Naive B cell (primary cell): ENCODE measurements around the gene TMEM245. TPM values are rescaled to one million over a fixed set of nuclear protein-coding genes. Genes with fewer than 3 reads are reported as not detected.

ENCODE experiments used
- ATAC-seq, 2 donors: fragments of 150-1000 bp; cut with Tn5 transposase; 2 replicates each; pipeline ENCODE4 v1.10.0; 2021; ENCODE audit warnings: low read depth in 2 of 2, mild to moderate bottlenecking in 2 of 2, moderate library complexity in 2 of 2
- DNase-seq: peaks from one replicate; pipeline ENCODE4 v3.0.0; 2022
- H3K27ac Mint-ChIP-seq, 6 donors: one replicate each; pipeline ENCODE4 v1.8.0; 2020 to 2022; ENCODE audit warnings: mild to moderate bottlenecking in 6 of 6, mixed read lengths in 6 of 6, moderate library complexity in 5 of 6, inconsistent platforms in 2 of 6
- H3K27me3 Mint-ChIP-seq, 3 donors: one replicate each; pipeline ENCODE4 v1.8.0; 2021 to 2022; ENCODE audit warnings: mixed read lengths in 3 of 3, mild to moderate bottlenecking in 1 of 3
- H3K36me3 Mint-ChIP-seq, 2 donors: one replicate each; pipeline ENCODE4 v1.8.0; 2020 to 2022; ENCODE audit warnings: mixed read lengths in 2 of 2, inconsistent platforms in 1 of 2, mild to moderate bottlenecking in 1 of 2
- H3K4me1 Mint-ChIP-seq, 3 donors: one replicate each; pipeline ENCODE4 v1.8.0; 2020 to 2022; ENCODE audit warnings: mixed read lengths in 3 of 3, inconsistent platforms in 1 of 3, mild to moderate bottlenecking in 1 of 3, moderate library complexity in 1 of 3
- H3K4me3 Mint-ChIP-seq, 8 donors: one replicate each; pipeline ENCODE4 v1.8.0; 2020 to 2022; ENCODE audit warnings: mild to moderate bottlenecking in 8 of 8, mixed read lengths in 8 of 8, moderate library complexity in 8 of 8, inconsistent platforms in 2 of 8
- H3K9me3 Mint-ChIP-seq, 7 donors: one replicate each; pipeline ENCODE4 v1.8.0; 2020 to 2022; ENCODE audit warnings: mixed read lengths in 7 of 7, mild to moderate bottlenecking in 5 of 7, inconsistent platforms in 2 of 7, moderate library complexity in 1 of 7
- polyA plus RNA-seq, 6 donors: library from polyadenylated mRNA; unstranded; fragments of 300-500 nt; fragmentation: Illumina TruSeq; gene quantifications; one replicate each; pipeline ENCODE4 v1.2.3, GENCODE V29; 2021; ENCODE audit warnings: low read depth in 6 of 6

The TMEM245 gene
- polyA plus RNA-seq, 6 donors from 2014 or later: 11.6 to 34.3 (median 15.9) TPM

- DNase-seq (no peak), ATAC-seq (no peak)
- no peaks in the 10 kb centered on the region for H3K27me3 Mint-ChIP-seq
- peak overlapping the region in 3 of 6 donors; percentile 34 to 67 (median 65) for H3K27ac Mint-ChIP-seq
- no peak overlapping the region for H3K4me3 Mint-ChIP-seq
- peaks cover 0 to 5% of the 10 kb centered on the region in 2 donors for H3K36me3 Mint-ChIP-seq
- peaks cover 42 to 59% (median 55%) of the 10 kb centered on the region in 3 donors for H3K4me1 Mint-ChIP-seq
- no peaks in the 10 kb centered on the region for H3K9me3 Mint-ChIP-seq
These were observed 9.8 kb downstream of the TMEM245 start for GRCh38 chr9:109109967-109110328.

- Mint-ChIP-seq H3K27ac (peak overlapping the region in 2 of 6 donors; percentile 42 to 53), H3K4me1 (peaks cover 39 to 50% (median 49%) of the 10 kb centered on the region in 3 donors), H3K4me3 (peak overlapping the region in 2 of 8 donors; percentile 13 to 25), H3K27me3 (no peaks in the 10 kb centered on the region), H3K9me3 (peaks cover 0 to 5% (median 0%) of the 10 kb centered on the region in 7 donors), H3K36me3 (peaks cover 11 to 13% of the 10 kb centered on the region in 2 donors)
- ATAC-seq (peak; percentile 67 to 76), DNase-seq (peak; percentile 8)
These were observed 11.4 kb downstream of the TMEM245 start for GRCh38 chr9:109108318-109108717.

GRCh38 chr9:109107402-109108240 lies 12.1 kb downstream of the TMEM245 start:
- no peak for DNase-seq
- no peak for ATAC-seq
- Mint-ChIP-seq H3K4me3 (peak overlapping the region in 2 of 8 donors; percentile 25 to 28), H3K36me3 (peaks cover 18 to 20% of the 10 kb centered on the region in 2 donors), H3K4me1 (peaks cover 44 to 55% (median 54%) of the 10 kb centered on the region in 3 donors), H3K27me3 (no peaks in the 10 kb centered on the region), H3K27ac (peak overlapping the region in 4 of 6 donors; percentile 38 to 66 (median 50)), H3K9me3 (peaks cover 0 to 6% (median 0%) of the 10 kb centered on the region in 7 donors)

- ATAC-seq: peak in 1 of 2 donors; percentile 27
- Mint-ChIP-seq H3K27ac (peak overlapping the region in 3 of 6 donors; percentile 12 to 85 (median 30)), H3K27me3 (no peaks in the 10 kb centered on the region), H3K4me3 (peak overlapping the region in 2 of 8 donors; percentile 39 to 63), H3K9me3 (peaks cover 0 to 6% (median 0%) of the 10 kb centered on the region in 7 donors), H3K36me3 (peaks cover 21 to 26% of the 10 kb centered on the region in 2 donors), H3K4me1 (peaks cover 20 to 58% (median 40%) of the 10 kb centered on the region in 3 donors)
- DNase-seq: no peak
These were observed 17.9 kb downstream of the TMEM245 start for GRCh38 chr9:109101810-109102209.

- H3K36me3 Mint-ChIP-seq: peaks cover 21 to 28% of the 10 kb centered on the region in 2 donors
- peaks cover 20 to 61% (median 41%) of the 10 kb centered on the region in 3 donors for H3K4me1 Mint-ChIP-seq
- ATAC-seq (no peak), DNase-seq (no peak)
- no peaks in the 10 kb centered on the region for H3K27me3 Mint-ChIP-seq
- H3K9me3 Mint-ChIP-seq: peaks cover 0 to 6% (median 0%) of the 10 kb centered on the region in 7 donors
- H3K27ac Mint-ChIP-seq: peak overlapping the region in 4 of 6 donors; percentile 0 to 66 (median 58)
- peak overlapping the region in 2 of 8 donors; percentile 12 to 57 for H3K4me3 Mint-ChIP-seq
These were observed 18.5 kb downstream of the TMEM245 start for GRCh38 chr9:109101202-109101595.

GRCh38 chr9:109100543-109101201 lies 19.1 kb downstream of the TMEM245 start:
- Mint-ChIP-seq H3K9me3 (peaks cover 0 to 6% (median 0%) of the 10 kb centered on the region in 7 donors), H3K36me3 (peaks cover 21 to 33% of the 10 kb centered on the region in 2 donors), H3K4me3 (peak overlapping the region in 2 of 8 donors; percentile 12 to 57), H3K4me1 (peaks cover 20 to 62% (median 44%) of the 10 kb centered on the region in 3 donors), H3K27ac (peak overlapping the region in 2 of 6 donors; percentile 63 to 66), H3K27me3 (no peaks in the 10 kb centered on the region)
- ATAC-seq (no peak), DNase-seq (no peak)

- H3K4me3 Mint-ChIP-seq: no peak overlapping the region
- H3K9me3 Mint-ChIP-seq: peaks cover 0 to 4% (median 0%) of the 10 kb centered on the region in 7 donors
- no peaks in the 10 kb centered on the region for H3K27me3 Mint-ChIP-seq
- DNase-seq: no peak
- H3K4me1 Mint-ChIP-seq: peaks cover 20 to 65% (median 47%) of the 10 kb centered on the region in 3 donors
- peaks cover 15 to 42% of the 10 kb centered on the region in 2 donors for H3K36me3 Mint-ChIP-seq
- ATAC-seq: no peak
- H3K27ac Mint-ChIP-seq: peak overlapping the region in 2 of 6 donors; percentile 10 to 93
These were observed 20.8 kb downstream of the TMEM245 start for GRCh38 chr9:109098960-109099308.

GRCh38 chr9:109098171-109098959 lies 21.4 kb downstream of the TMEM245 start:
- Mint-ChIP-seq H3K9me3 (peaks cover 0 to 2% (median 0%) of the 10 kb centered on the region in 7 donors), H3K27me3 (no peaks in the 10 kb centered on the region), H3K4me1 (peaks cover 17 to 61% (median 44%) of the 10 kb centered on the region in 3 donors), H3K4me3 (no peak overlapping the region), H3K27ac (peak overlapping the region in 3 of 6 donors; percentile 10 to 93 (median 65)), H3K36me3 (peaks cover 17 to 41% of the 10 kb centered on the region in 2 donors)
- no peak for ATAC-seq
- no peak for DNase-seq

GRCh38 chr9:109097146-109097545 lies 22.6 kb downstream of the TMEM245 start:
- DNase-seq (no peak), ATAC-seq (no peak)
- H3K4me3 Mint-ChIP-seq: no peak overlapping the region
- H3K9me3 Mint-ChIP-seq: no peaks in the 10 kb centered on the region
- H3K27ac Mint-ChIP-seq: no peak overlapping the region
- peaks cover 8 to 52% (median 40%) of the 10 kb centered on the region in 3 donors for H3K4me1 Mint-ChIP-seq
- H3K36me3 Mint-ChIP-seq: peaks cover 18 to 43% of the 10 kb centered on the region in 2 donors
- H3K27me3 Mint-ChIP-seq: no peaks in the 10 kb centered on the region

GRCh38 chr9:109095321-109095720 lies 24.4 kb downstream of the TMEM245 start:
- ATAC-seq: no peak
- Mint-ChIP-seq H3K36me3 (peaks cover 22 to 49% of the 10 kb centered on the region in 2 donors), H3K4me1 (peaks cover 4 to 37% (median 28%) of the 10 kb centered on the region in 3 donors), H3K27ac (peak overlapping the region in 1 of 6 donors; percentile 21), H3K9me3 (no peaks in the 10 kb centered on the region), H3K4me3 (no peak overlapping the region), H3K27me3 (no peaks in the 10 kb centered on the region)
- no peak for DNase-seq

- Mint-ChIP-seq H3K4me3 (no peak overlapping the region), H3K36me3 (peaks cover 22 to 49% of the 10 kb centered on the region in 2 donors), H3K27me3 (no peaks in the 10 kb centered on the region), H3K4me1 (peaks cover 4 to 34% (median 28%) of the 10 kb centered on the region in 3 donors), H3K27ac (no peak overlapping the region), H3K9me3 (no peaks in the 10 kb centered on the region)
- DNase-seq: no peak
- ATAC-seq: no peak
These were observed 25.5 kb downstream of the TMEM245 start for GRCh38 chr9:109094268-109094667.

- ATAC-seq: no peak
- Mint-ChIP-seq H3K27ac (no peak overlapping the region), H3K36me3 (peaks cover 22 to 49% of the 10 kb centered on the region in 2 donors)
These were observed 27.2 kb downstream of the TMEM245 start for GRCh38 chr9:109092587-109092986.

More at GRCh38 chr9:109092587-109092986, 27.2 kb downstream of the TMEM245 start:
- no peak for DNase-seq
- Mint-ChIP-seq H3K4me3 (no peak overlapping the region), H3K4me1 (peaks cover 0 to 20% (median 17%) of the 10 kb centered on the region in 3 donors), H3K27me3 (no peaks in the 10 kb centered on the region), H3K9me3 (no peaks in the 10 kb centered on the region)
